Central memory CD8-positive, alpha-beta T cell (primary cell): ENCODE results near the gene MAP1LC3A.
A peak's percentile ranks its signal among the peaks of the same experiment; 100 is the strongest.

Experiments used
- ATAC-seq: fragments of 150-1000 bp; cut with Tn5 transposase; replicated peaks from 2 replicates; pipeline ENCODE4 v1.10.0; 2022; ENCODE audit warnings: mild to moderate bottlenecking, moderate FRiP score, moderate number of reproducible peaks; ENCODE audit not compliant: poor library complexity, severe bottlenecking; ENCODE audit errors: extremely low read depth
- DNase-seq, 2 donors: peaks; one replicate each; pipeline ENCODE4 v3.0.0; 2021; ENCODE audit warnings: low spot score in 2 of 2
- H3K27ac Mint-ChIP-seq: one replicate; pipeline ENCODE4 v1.8.0; 2022; ENCODE audit warnings: low read depth, mild to moderate bottlenecking, moderate library complexity, mixed read lengths
- H3K27me3 Mint-ChIP-seq: one replicate; pipeline ENCODE4 v1.8.0; 2022; ENCODE audit warnings: mixed read lengths
- H3K36me3 Mint-ChIP-seq: one replicate; pipeline ENCODE4 v1.8.0; 2022; ENCODE audit warnings: mild to moderate bottlenecking, moderate library complexity, mixed read lengths; ENCODE audit not compliant: insufficient read depth
- H3K4me1 Mint-ChIP-seq: one replicate; pipeline ENCODE4 v1.8.0; 2022; ENCODE audit warnings: mixed read lengths
- H3K4me3 Mint-ChIP-seq: one replicate; pipeline ENCODE4 v1.8.0; 2022; ENCODE audit warnings: mild to moderate bottlenecking, moderate library complexity, mixed read lengths
- H3K9me3 Mint-ChIP-seq: one replicate; pipeline ENCODE4 v1.8.0; 2022; ENCODE audit warnings: mixed read lengths

Gene MAP1LC3A

GRCh38 chr20:34577061-34577460, 18.5 kb downstream of the MAP1LC3A start:
- ATAC-seq (no peak), DNase-seq (no peak)
- Mint-ChIP-seq H3K27me3 (no peaks in the 10 kb centered on the region), H3K4me1 (peaks cover 20% of the 10 kb centered on the region), H3K36me3 (peaks cover 2% of the 10 kb centered on the region), H3K4me3 (no peak overlapping the region), H3K27ac (no peak overlapping the region), H3K9me3 (no peaks in the 10 kb centered on the region)

- DNase-seq = no peak
- H3K27ac Mint-ChIP-seq = no peak overlapping the region
- peaks cover 20% of the 10 kb centered on the region for H3K4me1 Mint-ChIP-seq
- H3K36me3 Mint-ChIP-seq = peaks cover 2% of the 10 kb centered on the region
- no peaks in the 10 kb centered on the region for H3K9me3 Mint-ChIP-seq
- no peak for ATAC-seq
- H3K4me3 Mint-ChIP-seq = no peak overlapping the region
- H3K27me3 Mint-ChIP-seq = no peaks in the 10 kb centered on the region
These were observed 19.5 kb downstream of the MAP1LC3A start for GRCh38 chr20:34578025-34578424.

GRCh38 chr20:34578521-34578920, 20.0 kb downstream of the MAP1LC3A start:
- no peaks in the 10 kb centered on the region for H3K27me3 Mint-ChIP-seq
- H3K36me3 Mint-ChIP-seq = peaks cover 3% of the 10 kb centered on the region
- ATAC-seq (no peak), DNase-seq (no peak)
- H3K4me1 Mint-ChIP-seq = peaks cover 20% of the 10 kb centered on the region
- H3K4me3 Mint-ChIP-seq = no peak overlapping the region
- H3K9me3 Mint-ChIP-seq = no peaks in the 10 kb centered on the region
- no peak overlapping the region for H3K27ac Mint-ChIP-seq

- no peaks in the 10 kb centered on the region for H3K27me3 Mint-ChIP-seq
These were observed 20.9 kb downstream of the MAP1LC3A start for GRCh38 chr20:34579191-34579978.

GRCh38 chr20:34579979-34580940, 21.7 kb downstream of the MAP1LC3A start:
- DNase-seq = no peak
- H3K27me3 Mint-ChIP-seq = no peaks in the 10 kb centered on the region
- no peaks in the 10 kb centered on the region for H3K9me3 Mint-ChIP-seq
- H3K4me1 Mint-ChIP-seq = peaks cover 20% of the 10 kb centered on the region
- H3K4me3 Mint-ChIP-seq = no peak overlapping the region
- H3K36me3 Mint-ChIP-seq = peaks cover 8% of the 10 kb centered on the region
- H3K27ac Mint-ChIP-seq = peak overlapping the region; percentile 75
- ATAC-seq = no peak

More at GRCh38 chr20:34579191-34579978, 20.9 kb downstream of the MAP1LC3A start:
- Mint-ChIP-seq H3K27ac (peak overlapping the region; percentile 75), H3K9me3 (no peaks in the 10 kb centered on the region), H3K4me1 (peaks cover 20% of the 10 kb centered on the region), H3K36me3 (peaks cover 4% of the 10 kb centered on the region), H3K4me3 (no peak overlapping the region)
- DNase-seq = no peak
- no peak for ATAC-seq

GRCh38 chr20:34581341-34582184, 23.0 kb downstream of the MAP1LC3A start:
- Mint-ChIP-seq H3K4me1 (peaks cover 20% of the 10 kb centered on the region), H3K9me3 (no peaks in the 10 kb centered on the region), H3K4me3 (no peak overlapping the region), H3K27ac (no peak overlapping the region), H3K36me3 (peaks cover 9% of the 10 kb centered on the region), H3K27me3 (no peaks in the 10 kb centered on the region)
- DNase-seq (no peak), ATAC-seq (no peak)

- H3K36me3 Mint-ChIP-seq = peaks cover 9% of the 10 kb centered on the region
- ATAC-seq (no peak), DNase-seq (no peak)
- H3K27ac Mint-ChIP-seq = no peak overlapping the region
- peaks cover 20% of the 10 kb centered on the region for H3K4me1 Mint-ChIP-seq
- H3K9me3 Mint-ChIP-seq = no peaks in the 10 kb centered on the region
- H3K27me3 Mint-ChIP-seq = no peaks in the 10 kb centered on the region
- no peak overlapping the region for H3K4me3 Mint-ChIP-seq
These were observed 23.7 kb downstream of the MAP1LC3A start for GRCh38 chr20:34582221-34582620.

- Mint-ChIP-seq H3K27ac (no peak overlapping the region), H3K4me3 (no peak overlapping the region), H3K36me3 (peaks cover 12% of the 10 kb centered on the region), H3K27me3 (no peaks in the 10 kb centered on the region), H3K4me1 (peaks cover 20% of the 10 kb centered on the region), H3K9me3 (no peaks in the 10 kb centered on the region)
- ATAC-seq = no peak
- no peak for DNase-seq
These were observed 24.4 kb downstream of the MAP1LC3A start for GRCh38 chr20:34582911-34583310.

GRCh38 chr20:34583544-34583943, 25.0 kb downstream of the MAP1LC3A start:
- Mint-ChIP-seq H3K9me3 (no peaks in the 10 kb centered on the region), H3K4me3 (no peak overlapping the region), H3K27ac (no peak overlapping the region), H3K4me1 (peaks cover 20% of the 10 kb centered on the region), H3K27me3 (no peaks in the 10 kb centered on the region), H3K36me3 (peaks cover 12% of the 10 kb centered on the region)
- no peak for DNase-seq
- no peak for ATAC-seq

- no peak overlapping the region for H3K4me3 Mint-ChIP-seq
- no peaks in the 10 kb centered on the region for H3K27me3 Mint-ChIP-seq
- peaks cover 12% of the 10 kb centered on the region for H3K36me3 Mint-ChIP-seq
- no peaks in the 10 kb centered on the region for H3K9me3 Mint-ChIP-seq
- no peak for ATAC-seq
- no peak overlapping the region for H3K27ac Mint-ChIP-seq
- DNase-seq = no peak
- H3K4me1 Mint-ChIP-seq = peaks cover 12% of the 10 kb centered on the region
These were observed 26.5 kb downstream of the MAP1LC3A start for GRCh38 chr20:34585019-34585418.

- Mint-ChIP-seq H3K36me3 (peaks cover 14% of the 10 kb centered on the region), H3K9me3 (no peaks in the 10 kb centered on the region), H3K27ac (no peak overlapping the region), H3K4me3 (no peak overlapping the region), H3K4me1 (no peaks in the 10 kb centered on the region), H3K27me3 (no peaks in the 10 kb centered on the region)
- DNase-seq (no peak), ATAC-seq (no peak)
These were observed 28.1 kb downstream of the MAP1LC3A start for GRCh38 chr20:34586488-34587163.
